Measurements from ENCODE around the gene PPP1R12C. TPM values are rescaled to one million over a fixed set of nuclear protein-coding genes. Genes with fewer than 3 reads are reported as not detected.

PPP1R12C gene
- total RNA-seq, 1 donor from 2014 or later = 219 TPM

GRCh38 chr19:55044286-55044685 is 73.2 kb downstream of the PPP1R12C start:
- Histone ChIP-seq H3K4me1 (no peaks in the 10 kb centered on the region), H3K36me3 (peaks cover 31 to 58% of the 10 kb centered on the region in 2 donors), H3K9me3 (no peaks in the 10 kb centered on the region), H3K27me3 (no peaks in the 10 kb centered on the region), H3K4me3 (no peak overlapping the region), H3K27ac (no peak overlapping the region)
- TF ChIP-seq CTCF (IDR thresholded peaks at IDR 0.05) = no peak
- DNase-seq (ENCODE audit: low spot score in 2 of 2) = no peak
- intact Hi-C loops (cut with DNase I) = no loop called here

- intact Hi-C loops (cut with DNase I) = no loop called here
- no peak overlapping the region for H3K4me3 ChIP-seq
- no peaks in the 10 kb centered on the region for H3K27me3 ChIP-seq
- no peak for TF ChIP-seq CTCF (IDR thresholded peaks at IDR 0.05)
- DNase-seq (ENCODE audit: low spot score in 2 of 2) = no peak
- no peaks in the 10 kb centered on the region for H3K9me3 ChIP-seq
- no peak overlapping the region for H3K27ac ChIP-seq
- no peaks in the 10 kb centered on the region for H3K4me1 ChIP-seq
- H3K36me3 ChIP-seq = peaks cover 23 to 42% of the 10 kb centered on the region in 2 donors
These were observed 74.7 kb downstream of the PPP1R12C start for GRCh38 chr19:55042688-55043087.

GRCh38 chr19:55042344-55042678 is 75.1 kb downstream of the PPP1R12C start:
- Histone ChIP-seq H3K36me3 (peaks cover 19 to 38% of the 10 kb centered on the region in 2 donors), H3K4me1 (no peaks in the 10 kb centered on the region), H3K9me3 (no peaks in the 10 kb centered on the region), H3K27me3 (no peaks in the 10 kb centered on the region), H3K4me3 (no peak overlapping the region), H3K27ac (no peak overlapping the region)
- no peak for TF ChIP-seq CTCF (IDR thresholded peaks at IDR 0.05)
- intact Hi-C loops (cut with DNase I) = no loop called here
- no peak for DNase-seq (ENCODE audit: low spot score in 2 of 2)

GRCh38 chr19:55041627-55042343 is 75.7 kb downstream of the PPP1R12C start:
- no peak for TF ChIP-seq CTCF (IDR thresholded peaks at IDR 0.05)
- H3K4me1 ChIP-seq = no peaks in the 10 kb centered on the region
- H3K36me3 ChIP-seq = peaks cover 15 to 33% of the 10 kb centered on the region in 2 donors
- H3K4me3 ChIP-seq = no peak overlapping the region
- DNase-seq (ENCODE audit: low spot score in 2 of 2) = no peak
- no peak overlapping the region for H3K27ac ChIP-seq
- H3K27me3 ChIP-seq = no peaks in the 10 kb centered on the region
- no peaks in the 10 kb centered on the region for H3K9me3 ChIP-seq
- intact Hi-C loops (cut with DNase I) = no loop called here

- H3K27ac ChIP-seq = no peak overlapping the region
- TF ChIP-seq CTCF (IDR thresholded peaks at IDR 0.05) = no peak
- H3K9me3 ChIP-seq = no peaks in the 10 kb centered on the region
- intact Hi-C loops (cut with DNase I) = no loop called here
- H3K36me3 ChIP-seq = peaks cover 10 to 29% of the 10 kb centered on the region in 2 donors
- no peak overlapping the region for H3K4me3 ChIP-seq
- no peaks in the 10 kb centered on the region for H3K4me1 ChIP-seq
- no peaks in the 10 kb centered on the region for H3K27me3 ChIP-seq
- DNase-seq (ENCODE audit: low spot score in 2 of 2) = no peak
These were observed 76.2 kb downstream of the PPP1R12C start for GRCh38 chr19:55041244-55041626.

Other genes starting within 250 kb of the PPP1R12C start
- not detected for gene FCAR, start 243.4 kb downstream of the PPP1R12C start, total RNA-seq
- gene NCR1, start 211.5 kb downstream of the PPP1R12C start, total RNA-seq = not detected
- not detected for gene NLRP7, start 170.1 kb downstream of the PPP1R12C start, total RNA-seq
- gene NLRP2, start 151.3 kb downstream of the PPP1R12C start, total RNA-seq = not detected
- gene GP6, start 79.4 kb downstream of the PPP1R12C start, total RNA-seq = not detected
- 12.1 TPM for gene RDH13, start 54.5 kb downstream of the PPP1R12C start, total RNA-seq
- not detected for gene EPS8L1, start 41.8 kb downstream of the PPP1R12C start, total RNA-seq
- gene TNNT1, start 31.6 kb upstream of the PPP1R12C start, total RNA-seq = not detected
- gene TNNI3, start 40.1 kb upstream of the PPP1R12C start, total RNA-seq = not detected
- not detected for gene DNAAF3, start 49.0 kb upstream of the PPP1R12C start, total RNA-seq
- gene SYT5, start 62.7 kb upstream of the PPP1R12C start, total RNA-seq = not detected
- 0.64 TPM for gene PTPRH, start 91.9 kb upstream of the PPP1R12C start, total RNA-seq
- gene TMEM86B, start 111.1 kb upstream of the PPP1R12C start, total RNA-seq = not detected
- gene PPP6R1, start 141.4 kb upstream of the PPP1R12C start, total RNA-seq = 68.3 TPM
- gene HSPBP1, start 162.5 kb upstream of the PPP1R12C start, total RNA-seq = 72.7 TPM
- 6.5 TPM for gene BRSK1, start 166.4 kb upstream of the PPP1R12C start, total RNA-seq
- gene TMEM150B, start 207.7 kb upstream of the PPP1R12C start, total RNA-seq = not detected
- gene KMT5C, start 222.2 kb upstream of the PPP1R12C start, total RNA-seq = 21.7 TPM
- gene COX6B2, start 237.1 kb upstream of the PPP1R12C start, total RNA-seq = not detected
- not detected for gene GARIN5B, start 245.6 kb upstream of the PPP1R12C start, total RNA-seq

All from ascending aorta (tissue), 2 donors.